T-helper 22 cell (primary cell): ENCODE data around the gene USP36.

ENCODE experiments used
- DNase-seq: peaks from one replicate; pipeline ENCODE4 v3.0.0-alpha.2; 2020; ENCODE audit warnings: low read depth

USP36 gene

DNA sequence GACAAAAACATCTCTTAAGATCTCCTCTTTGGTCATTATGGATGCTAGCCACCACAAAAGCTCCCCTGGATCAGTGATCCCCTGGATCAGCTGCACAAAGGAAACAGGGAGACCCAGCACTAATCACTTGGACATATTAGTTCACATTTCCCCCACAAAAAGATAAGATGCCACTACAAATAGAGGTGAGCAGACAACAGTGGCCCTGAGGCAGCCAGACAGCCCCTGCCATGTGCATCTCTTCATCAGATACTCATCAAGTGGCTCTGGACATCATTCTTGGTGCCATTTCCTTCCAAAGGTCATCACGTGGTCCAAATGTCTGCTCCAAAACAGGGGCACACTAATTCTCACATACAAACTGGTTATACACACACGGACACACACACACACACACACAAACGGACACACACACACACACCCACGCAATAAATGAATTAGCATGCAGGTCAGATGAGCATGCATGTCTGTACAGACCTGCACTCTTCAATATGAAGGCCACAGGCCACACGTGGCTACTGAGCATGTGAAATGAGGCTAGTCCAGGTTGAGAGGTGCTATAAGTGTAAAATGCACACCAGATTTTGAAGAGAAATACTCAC, 4.1 kb downstream of the USP36 start:
- no peak for DNase-seq

DNA sequence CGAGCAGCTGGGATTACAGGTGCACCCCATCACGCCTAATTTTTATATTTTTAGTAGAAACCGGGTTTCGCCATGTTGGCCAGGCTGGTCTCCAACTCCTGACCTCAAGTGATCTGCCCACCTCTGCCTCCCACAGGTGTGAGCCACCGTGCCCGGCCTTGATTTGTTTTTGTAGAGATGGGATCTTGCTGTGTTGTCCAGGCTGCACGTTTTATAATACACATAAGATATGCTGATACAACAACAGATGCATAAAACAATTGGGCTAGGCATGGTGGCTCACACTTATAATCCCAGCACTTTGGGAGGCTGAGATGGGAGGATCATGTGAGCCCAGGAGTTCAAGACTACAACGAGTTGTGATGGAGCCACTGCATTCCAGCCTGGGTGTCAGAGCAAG, 6.0 kb downstream of the USP36 start:
- no peak for DNase-seq

GRCh38 chr17:78832541-78832810, 8.1 kb downstream of the USP36 start:
- DNase-seq = no peak

GRCh38 chr17:78831688-78832540, 8.7 kb downstream of the USP36 start:
- no peak for DNase-seq

DNA sequence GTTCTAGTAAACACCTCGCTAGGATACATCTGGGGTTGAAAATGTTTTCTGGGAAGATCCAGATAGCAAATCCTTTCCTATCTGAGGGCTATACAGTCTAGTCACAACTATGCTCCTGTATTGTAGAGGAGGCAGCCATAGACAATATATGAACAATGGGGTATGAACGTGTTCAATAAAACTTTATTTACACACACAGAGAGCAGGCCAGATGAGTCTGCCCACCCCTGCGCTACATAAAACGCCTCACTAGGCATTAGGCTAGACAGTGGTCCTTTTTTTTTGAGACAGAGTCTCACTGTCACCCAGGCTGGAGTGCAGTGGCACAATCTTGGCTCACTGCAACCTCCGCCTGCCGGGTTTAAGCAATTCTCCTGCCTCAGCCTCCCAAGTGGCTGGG, 11.1 kb downstream of the USP36 start:
- DNase-seq = no peak

GRCh38 chr17:78828470-78829185, 12.0 kb downstream of the USP36 start:
- no peak for DNase-seq

- no peak for DNase-seq
Observed at GRCh38 chr17:78826836-78827509, 13.6 kb downstream of the USP36 start.

DNA sequence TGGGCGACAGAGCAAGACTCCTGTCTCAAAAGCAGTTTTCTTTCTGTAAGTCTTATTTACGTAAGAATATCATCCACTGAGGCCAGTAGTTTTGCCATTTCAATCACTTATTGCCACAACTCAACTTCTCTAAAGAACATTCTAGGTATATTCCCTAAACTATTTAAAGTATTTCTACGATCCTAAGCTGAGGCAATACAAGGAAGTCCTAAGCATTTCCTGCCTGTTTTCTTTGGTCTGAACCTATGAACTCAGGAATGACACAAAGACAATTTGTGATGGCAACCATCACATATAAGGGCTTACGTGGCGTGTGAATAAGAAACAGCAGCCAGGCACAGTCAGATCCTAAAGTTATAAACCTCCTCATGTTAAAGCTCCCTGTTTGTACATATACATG, 14.2 kb downstream of the USP36 start:
- no peak for DNase-seq

DNA sequence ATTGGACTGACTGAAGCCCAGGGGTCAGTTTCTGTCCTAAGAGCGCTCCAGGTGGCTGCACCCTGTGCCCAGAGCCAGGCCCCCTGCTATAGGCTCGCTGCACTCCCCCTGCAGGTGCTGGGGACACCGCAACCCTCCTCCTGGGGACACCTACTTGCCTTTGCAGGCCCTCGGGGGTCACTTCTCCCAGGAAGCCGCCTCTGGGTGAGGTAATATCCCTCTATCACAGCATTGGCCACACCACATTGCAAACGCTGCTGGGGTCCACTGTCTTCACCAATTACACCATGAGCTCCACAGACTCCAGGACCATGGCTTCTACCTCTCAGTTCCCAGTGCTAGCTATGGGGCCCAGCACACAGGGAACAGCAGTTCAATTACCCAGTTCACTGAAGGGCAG, 14.9 kb downstream of the USP36 start:
- no peak for DNase-seq

DNA sequence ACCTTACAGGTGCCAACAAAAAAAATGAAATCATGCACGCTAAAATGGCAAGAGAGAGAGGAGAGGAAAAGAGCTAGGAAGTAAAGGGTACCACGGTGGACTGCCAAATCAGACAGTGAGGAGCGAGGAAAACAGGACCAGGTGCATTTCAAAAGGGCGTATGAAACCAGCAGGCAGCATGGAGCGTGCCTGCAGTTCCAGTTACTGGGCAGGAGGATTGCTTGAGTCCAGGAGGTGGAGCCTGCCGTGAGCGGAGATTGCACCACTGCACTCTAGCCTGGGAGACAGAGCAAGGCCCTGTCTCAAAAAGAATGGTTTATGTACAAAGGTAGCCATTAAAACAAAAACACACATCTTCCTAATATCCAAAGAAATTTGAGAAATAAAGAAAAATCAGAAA, 16.4 kb downstream of the USP36 start:
- no peak for DNase-seq

- no peak for DNase-seq
Observed at GRCh38 chr17:78823282-78824046, 17.1 kb downstream of the USP36 start.

DNA sequence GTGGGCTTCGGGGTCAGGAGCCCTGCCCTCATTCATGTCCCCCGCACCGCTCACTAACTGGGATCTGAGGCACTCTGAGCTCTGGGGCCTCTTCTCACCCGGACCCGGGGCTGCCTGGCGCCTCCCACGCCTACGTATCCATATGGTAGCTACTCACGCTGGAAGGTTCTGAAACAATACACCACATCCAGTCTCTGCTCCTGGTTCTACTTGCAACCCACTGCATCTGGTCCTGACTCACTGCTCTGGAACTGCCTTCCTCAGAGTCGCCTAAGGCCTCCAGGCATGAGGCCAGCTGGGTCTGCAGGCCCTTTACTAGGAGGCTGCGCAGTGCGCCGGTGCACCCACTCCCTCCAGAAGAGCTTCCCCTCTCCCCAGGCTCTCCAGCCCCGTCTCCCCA, 18.1 kb downstream of the USP36 start:
- DNase-seq = no peak

DNA sequence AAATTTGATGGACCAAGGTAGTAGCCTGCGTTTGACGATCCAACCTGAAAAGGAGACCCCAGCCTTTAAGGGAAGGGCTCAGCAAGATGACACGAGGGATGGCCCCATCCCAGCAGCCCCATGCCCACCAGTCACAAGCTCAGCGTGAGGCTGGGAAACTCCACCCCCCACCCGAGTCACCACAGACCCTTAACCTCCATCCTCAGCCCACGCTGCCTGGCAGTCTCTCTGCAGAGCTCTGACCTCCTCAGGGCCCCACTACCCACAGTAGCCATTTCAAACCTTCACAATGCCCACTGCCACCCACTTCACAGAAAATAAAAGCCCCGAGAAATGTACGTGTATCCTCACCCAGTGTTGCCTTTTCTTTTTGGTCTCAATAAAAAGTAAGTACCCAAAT, 18.7 kb downstream of the USP36 start:
- DNase-seq = no peak

DNA sequence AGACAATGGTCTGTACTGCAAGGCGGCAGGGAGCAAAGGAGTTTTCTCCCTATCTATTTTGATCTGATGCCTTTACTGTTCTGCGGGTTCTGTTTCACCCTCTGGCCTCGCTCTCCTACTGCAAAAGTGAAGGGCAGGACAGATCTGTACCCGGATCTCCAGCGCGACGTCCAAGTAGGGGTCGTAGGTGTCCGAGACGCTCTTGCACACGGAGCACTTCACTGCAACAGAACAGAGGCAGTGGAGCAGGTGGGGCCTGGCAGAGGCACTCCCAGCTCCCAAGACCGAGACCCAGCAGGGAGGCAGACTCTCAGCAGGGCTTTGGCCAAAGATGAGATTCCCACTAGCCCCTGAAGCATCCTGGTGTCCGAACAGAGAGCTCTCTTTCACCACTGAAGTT, 19.8 kb downstream of the USP36 start:
- DNase-seq = no peak

GRCh38 chr17:78819806-78820792, 20.5 kb downstream of the USP36 start:
- no peak for DNase-seq

DNA sequence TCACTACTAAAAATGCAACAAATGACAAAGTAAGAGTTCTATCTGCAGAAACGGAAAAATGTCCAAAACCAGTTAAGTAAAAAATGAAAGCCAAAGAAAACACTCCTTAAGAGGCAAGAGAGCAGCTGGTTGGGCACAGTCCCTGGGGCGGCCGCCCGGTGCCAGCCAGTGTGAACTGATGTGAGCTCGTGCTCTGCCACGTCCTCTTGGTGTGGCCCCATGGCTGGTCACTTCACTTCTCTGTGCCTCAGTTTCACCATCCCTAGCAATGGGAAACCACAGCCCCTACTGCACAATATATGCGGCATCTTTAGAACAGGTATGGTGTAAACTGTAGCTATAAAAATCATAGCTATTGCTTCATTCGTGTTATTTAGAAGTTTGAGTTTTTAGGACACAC, 21.2 kb downstream of the USP36 start:
- DNase-seq = no peak

GRCh38 chr17:78818932-78819331, 21.7 kb downstream of the USP36 start:
- DNase-seq = peak; percentile 63

DNA sequence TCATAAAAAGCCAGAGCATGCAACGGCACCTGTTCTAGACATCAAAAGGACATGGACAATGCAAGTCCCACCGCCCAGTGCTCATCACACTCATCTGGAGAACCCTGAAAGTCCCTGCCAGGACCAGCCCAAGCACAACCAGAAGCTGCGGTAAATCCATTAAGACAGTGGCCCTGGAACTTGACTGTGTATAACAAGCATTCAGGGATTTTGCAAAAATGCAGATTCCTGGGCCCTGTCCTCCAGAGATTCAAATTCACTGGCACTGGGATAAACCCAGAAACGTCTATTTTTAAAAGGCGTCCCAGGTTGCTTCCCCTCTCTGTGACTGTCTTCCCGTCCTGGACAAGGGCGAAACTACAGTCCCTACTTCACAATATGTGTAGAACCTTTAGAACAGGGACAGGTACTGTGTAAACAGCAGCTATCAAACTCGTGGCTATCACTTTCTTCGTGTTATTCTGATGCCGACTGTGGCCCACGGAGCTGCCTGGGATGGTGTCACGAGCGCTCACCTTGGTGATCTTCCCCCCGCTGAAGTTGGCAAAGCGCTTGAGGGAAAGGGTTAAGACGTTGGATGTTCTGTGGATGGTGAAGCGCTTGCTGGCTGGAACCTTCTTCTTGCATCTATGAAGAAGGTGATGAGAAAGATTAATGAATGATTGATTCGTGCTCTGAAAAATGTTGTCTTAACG, 22.3 kb downstream of the USP36 start:
- DNase-seq = no peak

DNA sequence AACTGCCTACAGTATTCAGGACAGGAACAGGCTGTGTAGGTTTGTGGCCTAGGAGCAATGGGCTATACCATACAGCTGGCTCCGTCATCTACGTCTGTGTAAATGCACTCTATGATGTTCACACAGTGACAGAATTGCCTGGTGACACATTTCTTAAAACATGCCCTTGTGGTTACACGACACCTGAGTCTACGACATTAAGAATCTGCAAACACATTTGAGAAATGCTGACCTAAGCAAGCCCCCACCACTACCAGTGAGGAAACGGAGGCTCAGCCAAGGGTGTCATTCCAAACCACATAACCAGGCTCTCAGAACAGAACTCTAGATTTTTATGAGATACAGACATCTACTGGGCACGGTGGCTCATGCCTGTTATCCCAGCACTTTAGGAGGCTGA, 23.5 kb downstream of the USP36 start:
- DNase-seq = peak; percentile 80

DNA sequence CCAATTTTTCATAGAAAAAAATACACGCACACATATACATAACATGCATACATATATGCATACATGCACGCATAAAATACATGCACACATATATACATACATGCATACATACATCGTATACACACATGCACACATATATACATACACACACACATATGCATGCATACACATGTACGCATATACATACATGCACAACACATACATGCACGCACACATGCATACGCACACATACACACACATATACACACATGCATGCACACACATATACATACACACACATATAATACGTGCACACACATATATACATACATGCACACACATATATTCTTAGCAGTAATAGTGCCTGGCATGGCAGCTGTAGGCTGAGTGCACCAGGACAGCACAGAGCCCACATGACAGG, 24.9 kb downstream of the USP36 start:
- no peak for DNase-seq
